A673 (cell line): Measurements from ENCODE around the gene ADARB2.

Source experiments
- EZH2 ChIP-seq: fragments of 200-600 bp; sonication (generic); IDR thresholded peaks from 2 replicates; pipeline ENCODE4 v1.6.1; 2017; ENCODE audit warnings: borderline replicate concordance, low read depth, mild to moderate bottlenecking, mixed read lengths, antibody characterized with exemption, low read length; ENCODE audit not compliant: poor library complexity, severe bottlenecking
- TF ChIP-seq, protein P1 (sequence below): fragments of 300-800, 200-600 bp; sonication (generic); conservative IDR thresholded peaks from 2 replicates; pipeline ENCODE4 v1.5.1; 2017; ENCODE audit warnings: low read depth, mild to moderate bottlenecking, antibody characterized with exemption, low read length, moderate library complexity, mixed read lengths

DNA sequence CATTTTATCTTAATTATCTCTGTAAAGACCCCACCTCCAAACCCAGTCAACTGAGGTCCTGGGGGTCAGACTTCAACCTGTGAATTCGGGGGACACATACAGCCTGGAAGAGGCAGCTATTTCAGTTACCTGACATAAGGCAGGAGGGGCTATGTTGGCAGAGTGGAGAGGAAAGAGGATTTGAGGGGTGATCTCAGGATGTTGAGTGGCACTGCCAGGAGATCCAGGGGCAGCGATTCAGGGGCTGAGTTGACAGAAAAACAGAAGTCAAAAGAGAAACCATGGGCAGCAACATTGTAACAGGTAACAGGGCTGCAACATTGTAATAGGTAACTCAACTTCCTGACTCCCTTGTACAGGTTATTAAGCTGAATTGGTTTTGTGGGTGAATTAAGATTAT, 162.6 kb downstream of the ADARB2 start:
- TF ChIP-seq, protein P1, sequence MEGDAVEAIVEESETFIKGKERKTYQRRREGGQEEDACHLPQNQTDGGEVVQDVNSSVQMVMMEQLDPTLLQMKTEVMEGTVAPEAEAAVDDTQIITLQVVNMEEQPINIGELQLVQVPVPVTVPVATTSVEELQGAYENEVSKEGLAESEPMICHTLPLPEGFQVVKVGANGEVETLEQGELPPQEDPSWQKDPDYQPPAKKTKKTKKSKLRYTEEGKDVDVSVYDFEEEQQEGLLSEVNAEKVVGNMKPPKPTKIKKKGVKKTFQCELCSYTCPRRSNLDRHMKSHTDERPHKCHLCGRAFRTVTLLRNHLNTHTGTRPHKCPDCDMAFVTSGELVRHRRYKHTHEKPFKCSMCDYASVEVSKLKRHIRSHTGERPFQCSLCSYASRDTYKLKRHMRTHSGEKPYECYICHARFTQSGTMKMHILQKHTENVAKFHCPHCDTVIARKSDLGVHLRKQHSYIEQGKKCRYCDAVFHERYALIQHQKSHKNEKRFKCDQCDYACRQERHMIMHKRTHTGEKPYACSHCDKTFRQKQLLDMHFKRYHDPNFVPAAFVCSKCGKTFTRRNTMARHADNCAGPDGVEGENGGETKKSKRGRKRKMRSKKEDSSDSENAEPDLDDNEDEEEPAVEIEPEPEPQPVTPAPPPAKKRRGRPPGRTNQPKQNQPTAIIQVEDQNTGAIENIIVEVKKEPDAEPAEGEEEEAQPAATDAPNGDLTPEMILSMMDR, result no peak
- no peak for TF ChIP-seq EZH2
